Uterus (tissue), 4 donors: ENCODE results near the gene ERBIN. TPM values are rescaled to one million over a fixed set of nuclear protein-coding genes. Genes with fewer than 3 reads are reported as not detected.

Experiments
- DNase-seq, 2 donors: peaks; one replicate each; pipeline ENCODE4 v3.0.0-alpha.2; 2019 to 2020
- H3K27ac ChIP-seq, 2 donors: fragments of 200-600 bp; sonication (generic); 1 replicate in 1 of 2; 2 replicates in 1 of 2; pipeline ENCODE4 v1.5.1; 2016 to 2018
- H3K27me3 ChIP-seq, 2 donors: fragments of 200-600 bp; sonication (generic); one replicate each; pipeline ENCODE4 v1.5.1; 2018 to 2019; ENCODE audit warnings: control low read depth in 1 of 2
- H3K36me3 ChIP-seq, 2 donors: fragments of 200-600 bp; sonication (generic); one replicate each; pipeline ENCODE4 v1.5.1; 2019; ENCODE audit warnings: control low read depth in 1 of 2
- H3K4me1 ChIP-seq, 2 donors: fragments of 200-600 bp; sonication (generic); one replicate each; pipeline ENCODE4 v1.5.1; 2018 to 2019; ENCODE audit warnings: control low read depth in 1 of 2
- H3K4me3 ChIP-seq, 2 donors: fragments of 200-600 bp; sonication (generic); 1 replicate in 1 of 2; 2 replicates in 1 of 2; pipeline ENCODE4 v1.5.1; 2018 to 2019; ENCODE audit warnings: mild to moderate bottlenecking in 1 of 2
- H3K9me3 ChIP-seq, 2 donors: fragments of 200-600 bp; sonication (generic); one replicate each; pipeline ENCODE4 v1.5.1; 2019; ENCODE audit warnings: control low read depth in 1 of 2
- CTCF ChIP-seq, 4 experiments: fragments of 200-600 bp in 2 of 4; fragments of 450-650 bp in 2 of 4; sonication (generic) in 2 of 4; IDR thresholded peaks; one replicate each; pipeline ENCODE4 v1.5.1; 2016 to 2019; ENCODE audit warnings: antibody characterized with exemption in 4 of 4, mild to moderate bottlenecking in 2 of 4, moderate library complexity in 1 of 4
- POLR2A ChIP-seq, 2 donors: fragments of 450-650 bp; IDR thresholded peaks; one replicate each; pipeline ENCODE4 v1.6.1; 2016; ENCODE audit warnings: antibody characterized with exemption in 2 of 2, mild to moderate bottlenecking in 1 of 2, moderate library complexity in 1 of 2
- intact Hi-C: fragments of 100-400 bp; cut with DNase I; formaldehyde crosslinking; loops from one replicate; pipeline ENCODE4 v1.15.1; 2023; ENCODE audit warnings: low total_unique reads
- total RNA-seq, 4 donors: library from RNA; depleted of rRNA in 3 of 4; stranded (reverse); fragments of >200 nt in 3 of 4; gene quantifications; one replicate each; pipeline versions ENCODE4 v1.1.0 to v1.2.4, GENCODE V29; 2014 to 2023
- donor health status: DM: yes; HTN: yes; CAD: no.

ERBIN gene
- total RNA-seq, 4 donors from 2014 or later: 26.1 to 159 (median 81.8) TPM

GRCh38 chr5:66015196-66015960, 89.0 kb downstream of the ERBIN start:
- Histone ChIP-seq H3K4me3 (no peak overlapping the region), H3K27me3 (no peaks in the 10 kb centered on the region), H3K27ac (no peak overlapping the region), H3K36me3 (no peaks in the 10 kb centered on the region), H3K4me1 (no peaks in the 10 kb centered on the region), H3K9me3 (no peaks in the 10 kb centered on the region)
- intact Hi-C loops: no loop called here
- no peak for DNase-seq
- TF ChIP-seq POLR2A (IDR thresholded peaks at IDR 0.05): no peak
- TF ChIP-seq CTCF (IDR thresholded peaks at IDR 0.05): no peak

GRCh38 chr5:66021585-66021984, 95.2 kb downstream of the ERBIN start:
- Histone ChIP-seq H3K36me3 (no peaks in the 10 kb centered on the region), H3K4me3 (no peak overlapping the region), H3K27ac (no peak overlapping the region), H3K4me1 (no peaks in the 10 kb centered on the region), H3K9me3 (no peaks in the 10 kb centered on the region), H3K27me3 (no peaks in the 10 kb centered on the region)
- intact Hi-C loops: no loop called here
- no peak for TF ChIP-seq POLR2A (IDR thresholded peaks at IDR 0.05)
- TF ChIP-seq CTCF (IDR thresholded peaks at IDR 0.05): no peak
- DNase-seq: no peak

- H3K27ac ChIP-seq: no peak overlapping the region
- DNase-seq: no peak
Observed at GRCh38 chr5:66039296-66039695, 112.9 kb downstream of the ERBIN start.

GRCh38 chr5:66039701-66040100, 113.3 kb downstream of the ERBIN start:
- no peak for DNase-seq
- H3K36me3 ChIP-seq: no peaks in the 10 kb centered on the region
- no peaks in the 10 kb centered on the region for H3K4me1 ChIP-seq
- no peaks in the 10 kb centered on the region for H3K9me3 ChIP-seq
- no peaks in the 10 kb centered on the region for H3K27me3 ChIP-seq
- no peak for TF ChIP-seq CTCF (IDR thresholded peaks at IDR 0.05)
- TF ChIP-seq POLR2A (IDR thresholded peaks at IDR 0.05): no peak
- intact Hi-C loops: no loop called here
- no peak overlapping the region for H3K4me3 ChIP-seq
- H3K27ac ChIP-seq: no peak overlapping the region

More at GRCh38 chr5:66039296-66039695, 112.9 kb downstream of the ERBIN start:
- H3K36me3 ChIP-seq: no peaks in the 10 kb centered on the region
- no peaks in the 10 kb centered on the region for H3K9me3 ChIP-seq
- no peaks in the 10 kb centered on the region for H3K4me1 ChIP-seq
- H3K27me3 ChIP-seq: no peaks in the 10 kb centered on the region
- no peak overlapping the region for H3K4me3 ChIP-seq
- intact Hi-C loops: no loop called here
- no peak for TF ChIP-seq CTCF (IDR thresholded peaks at IDR 0.05)
- no peak for TF ChIP-seq POLR2A (IDR thresholded peaks at IDR 0.05)

- H3K36me3 ChIP-seq: no peaks in the 10 kb centered on the region
- TF ChIP-seq POLR2A (IDR thresholded peaks at IDR 0.05) (no peak), CTCF (IDR thresholded peaks at IDR 0.05) (no peak)
- H3K27me3 ChIP-seq: no peaks in the 10 kb centered on the region
- no peak for DNase-seq
- no peak overlapping the region for H3K27ac ChIP-seq
- no peaks in the 10 kb centered on the region for H3K4me1 ChIP-seq
- intact Hi-C loops: no loop called here
- H3K4me3 ChIP-seq: no peak overlapping the region
- H3K9me3 ChIP-seq: no peaks in the 10 kb centered on the region
Observed at GRCh38 chr5:66041627-66042026, 115.3 kb downstream of the ERBIN start.
